HS-27A (cell line): ENCODE data around the gene USF1.
"Not testable (repeated sequence)": the region's sequence is repeated elsewhere in the genome, so short reads cannot be mapped to it uniquely, and the experiment has no call there.

Experiments
- DNase-seq: peaks from one replicate; pipeline ENCODE4 v3.0.0-alpha.2; 2012; ENCODE audit warnings: low read depth, missing footprints

Gene USF1

GRCh38 chr1:161048949-161049722 is 3.4 kb upstream of the USF1 start:
- DNase-seq, result no peak

DNA sequence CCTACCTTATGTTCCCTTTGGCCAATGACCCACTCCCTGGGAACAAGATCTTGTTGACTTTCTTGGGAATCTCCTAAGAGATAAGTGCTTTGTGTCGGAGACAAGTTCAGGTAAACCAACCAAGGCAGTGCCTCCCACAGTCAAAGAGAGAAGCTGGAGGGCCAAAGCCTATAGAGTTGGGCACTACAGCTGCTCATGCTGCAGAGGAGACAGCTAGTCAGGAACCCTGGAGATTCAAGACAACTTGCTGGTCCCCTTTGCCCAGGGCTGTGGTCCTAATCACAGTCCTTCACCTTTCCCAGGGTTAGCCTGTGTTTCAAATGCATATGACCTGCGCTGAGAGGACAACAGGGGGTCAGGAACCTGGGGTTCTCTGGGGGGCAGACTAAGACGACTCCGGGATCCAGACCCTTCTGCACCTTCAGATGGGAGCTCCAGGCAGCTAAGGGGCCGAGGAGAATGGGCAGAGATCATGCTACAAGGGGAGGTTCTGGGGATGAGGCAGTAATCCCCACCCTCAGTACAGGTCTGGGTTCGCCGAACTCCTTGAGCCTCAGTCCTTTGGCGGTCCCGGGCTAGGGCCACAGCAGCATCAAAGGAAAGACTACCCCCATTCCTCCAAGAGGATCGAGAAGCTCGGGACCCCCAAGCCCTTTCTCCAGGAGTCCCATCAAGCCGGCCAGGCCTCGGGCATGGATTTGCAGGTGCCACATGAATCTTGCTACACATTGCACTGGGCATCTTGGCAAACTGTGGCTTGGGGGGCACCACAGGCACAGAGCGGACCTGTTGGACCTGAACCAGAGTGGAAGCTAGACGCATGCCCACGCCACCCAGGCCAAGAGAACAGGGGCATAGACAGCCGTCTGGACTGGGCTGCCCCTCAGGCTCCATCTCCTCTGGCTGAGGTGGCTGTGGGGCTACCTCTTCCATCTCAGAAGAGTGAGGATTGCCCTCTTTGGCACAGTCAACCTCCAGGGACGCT is 2.0 kb upstream of the USF1 start:
- DNase-seq, result no peak

- DNase-seq, result no peak
Measured at GRCh38 chr1:161046605-161047228, 940 bp upstream of the USF1 start.

- DNase-seq, result no peak
Measured at GRCh38 chr1:161044908-161045735, 655 bp downstream of the USF1 start.

- DNase-seq, result no peak
Measured at GRCh38 chr1:161044535-161044907, 1.3 kb downstream of the USF1 start.

- no peak for DNase-seq
Measured at GRCh38 chr1:161039546-161039945, 6.2 kb downstream of the USF1 start.

DNA sequence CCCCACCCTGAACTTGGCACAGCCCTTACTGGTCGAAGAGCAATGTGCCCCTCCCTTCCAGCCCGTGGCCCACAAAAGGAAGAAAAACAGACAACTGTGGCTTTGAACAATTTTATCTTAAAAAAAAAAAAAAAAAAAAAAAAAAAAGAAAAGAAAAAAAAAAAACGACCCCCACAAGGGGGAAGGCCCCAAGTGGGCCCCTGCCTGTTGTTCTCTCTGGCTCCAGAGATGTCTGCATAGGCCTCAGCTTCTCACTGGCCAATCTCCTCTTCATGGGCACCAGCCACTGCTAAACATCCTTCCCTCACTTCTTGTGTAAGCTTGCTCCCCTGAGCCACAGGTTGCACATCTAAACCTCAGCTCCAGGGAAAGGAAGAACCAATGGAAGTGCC is 6.6 kb downstream of the USF1 start:
- no peak for DNase-seq

DNA sequence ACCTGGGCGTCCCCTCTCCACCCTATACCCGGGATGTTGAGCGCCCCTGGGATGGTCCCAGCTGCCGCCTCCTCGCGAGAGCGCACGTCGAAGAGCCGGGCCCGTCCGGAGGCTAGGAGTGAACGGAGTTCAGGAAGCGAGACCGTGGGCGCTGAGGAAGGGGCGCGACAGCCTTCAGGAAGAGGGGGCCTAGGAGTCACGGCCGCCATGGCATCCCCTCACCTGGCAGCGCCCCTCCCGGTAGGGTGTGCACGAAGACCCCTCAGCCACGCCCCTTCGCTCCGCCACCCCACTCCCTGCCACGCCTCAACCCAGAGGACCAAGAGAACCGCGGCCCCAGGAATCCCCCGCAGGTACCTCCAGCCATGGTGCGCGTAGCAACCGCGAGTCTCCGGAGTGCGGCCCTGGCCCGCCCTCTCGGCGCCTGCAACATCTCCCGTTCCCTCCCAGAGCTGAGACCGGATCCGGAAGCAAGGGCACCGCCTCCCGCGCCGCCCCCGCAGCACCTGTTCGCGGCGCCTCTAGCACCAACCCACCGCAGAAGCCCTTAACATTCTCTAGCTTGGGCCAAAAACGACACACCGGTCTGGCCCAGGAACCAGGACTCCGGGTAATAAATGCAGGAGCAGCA is 7.1 kb downstream of the USF1 start, which contains the start of gene TSTD1:
TSTD1 (minus strand) TSS at position 442 of the 631 bp plus-strand sequence; CDS start at position 367, 75 bp downstream.
- DNase-seq, result no peak

DNA sequence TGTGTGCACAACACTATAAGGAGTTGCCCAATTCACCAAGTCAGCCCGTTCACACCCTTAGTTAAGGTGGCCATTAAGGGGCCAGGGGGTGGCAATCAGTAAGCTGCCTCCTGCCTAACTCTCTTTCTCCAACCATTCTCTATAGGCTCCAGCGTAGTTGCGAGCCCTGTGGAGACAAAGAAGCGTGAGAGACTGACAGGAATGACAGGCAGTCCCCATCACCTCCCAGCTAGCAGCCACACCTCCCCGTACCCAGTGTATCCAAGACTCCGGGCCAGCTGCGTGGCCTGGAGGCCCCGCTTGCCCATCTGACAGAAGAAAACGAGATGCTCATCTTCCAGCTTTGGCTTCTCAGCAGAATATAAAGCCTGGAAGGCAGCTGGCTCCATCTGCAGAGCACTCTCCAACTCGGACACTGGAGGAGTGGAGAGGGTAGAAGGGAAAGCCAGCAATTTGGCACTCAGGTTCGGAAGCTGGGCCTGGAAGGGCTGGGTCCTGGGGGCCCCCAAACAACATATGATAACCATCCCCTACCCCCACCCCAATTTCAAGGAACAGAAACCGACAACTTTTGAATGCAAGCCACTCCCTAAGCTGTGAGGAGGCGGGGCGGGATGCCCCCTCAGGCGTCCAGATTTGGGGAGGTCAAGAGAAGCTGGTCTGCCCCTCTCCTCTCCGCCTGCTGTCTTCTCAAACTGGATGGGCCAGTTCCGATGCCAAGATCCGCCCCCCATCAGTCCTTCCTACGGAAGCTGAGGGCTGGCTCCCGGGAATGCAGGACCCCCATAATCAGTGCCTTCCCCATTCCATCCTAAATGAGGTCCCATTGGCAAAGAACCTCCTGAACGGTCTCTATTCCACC is 7.9 kb downstream of the USF1 start:
- DNase-seq, result no peak

DNA sequence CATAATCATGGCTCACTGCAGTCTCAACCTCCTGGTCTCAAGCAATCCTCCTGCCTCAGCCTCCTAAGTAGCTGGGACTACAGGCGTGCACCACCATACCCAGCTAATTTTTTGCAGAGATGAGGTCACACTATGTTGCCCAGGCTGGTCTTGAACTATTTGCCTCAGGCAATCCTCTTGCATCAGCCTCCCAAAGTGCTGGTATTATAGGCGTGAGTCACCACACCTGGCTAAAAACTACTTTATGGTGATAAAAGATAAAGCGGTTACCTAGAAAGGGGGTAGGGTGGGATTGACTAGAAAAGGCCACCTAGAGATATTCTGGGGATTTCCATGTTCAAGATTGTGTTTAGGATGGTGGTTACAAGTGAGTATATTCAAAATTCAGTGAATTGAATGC is 12.0 kb downstream of the USF1 start:
- no peak for DNase-seq

- DNase-seq, result no peak
Measured at GRCh38 chr1:161032409-161032808, 13.4 kb downstream of the USF1 start.

- DNase-seq, result no peak
Measured at GRCh38 chr1:161031874-161032273, 13.9 kb downstream of the USF1 start.

DNA sequence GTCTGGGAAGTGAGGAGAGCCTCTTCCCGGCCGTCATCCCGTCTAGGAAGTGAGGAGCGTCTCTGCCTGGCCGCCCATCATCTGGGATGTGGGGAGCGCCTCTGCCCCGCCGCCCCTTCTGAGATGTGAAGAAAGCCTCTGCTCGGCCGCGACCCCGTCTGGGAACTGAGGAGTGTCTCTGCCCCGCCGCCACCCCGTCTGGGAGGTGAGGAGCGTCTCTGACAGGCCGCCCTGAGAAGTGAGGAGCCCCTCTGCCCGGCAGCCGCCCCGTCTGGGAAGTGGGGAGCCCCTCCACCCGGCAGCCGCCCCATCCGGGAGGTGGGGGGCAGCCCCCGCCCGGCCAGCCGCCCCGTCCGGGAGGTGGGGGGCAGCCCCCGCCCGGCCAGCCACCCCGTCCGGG is 16.3 kb downstream of the USF1 start:
- DNase-seq, result not testable (repeated sequence)

DNA sequence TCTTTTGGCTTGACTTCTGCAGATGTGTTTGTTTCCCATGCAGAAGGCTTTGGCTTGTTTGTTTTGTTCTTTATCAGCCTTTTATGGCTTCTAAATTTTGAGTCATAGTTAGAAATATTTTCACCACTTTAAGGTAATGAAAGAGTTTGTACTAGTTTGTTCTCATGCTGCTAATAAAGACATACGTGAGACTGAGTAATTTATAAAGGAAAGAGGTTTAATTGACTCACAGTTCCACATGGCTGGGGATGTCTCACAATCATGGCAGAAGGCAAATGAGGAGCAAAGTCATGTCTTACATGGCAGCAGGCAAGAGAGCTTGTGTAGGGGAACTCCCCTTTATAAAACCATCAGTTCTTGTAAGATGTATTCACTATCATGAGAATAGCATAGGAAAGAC is 18.8 kb downstream of the USF1 start:
- not testable (repeated sequence) for DNase-seq

DNA sequence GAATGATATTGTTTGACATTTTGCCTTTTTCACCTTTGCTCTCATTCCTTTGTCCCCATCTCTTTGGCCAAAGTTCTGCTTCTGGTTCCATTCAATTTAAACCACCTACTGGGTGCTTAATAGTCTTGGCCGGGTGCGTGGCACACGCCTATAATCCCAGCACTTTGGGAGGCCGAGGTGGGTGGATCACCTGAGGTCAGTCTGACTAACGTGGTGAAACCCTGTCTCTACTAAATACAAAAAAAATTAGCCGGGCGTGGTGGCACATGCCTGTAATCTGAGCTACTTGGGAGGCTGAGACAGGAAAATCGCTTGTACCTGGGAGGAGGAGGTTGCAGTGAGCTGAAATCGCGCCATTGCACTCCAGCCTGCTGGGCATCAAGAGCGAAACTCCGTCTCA is 23.3 kb downstream of the USF1 start:
- DNase-seq, result not testable (repeated sequence)

- no peak for DNase-seq
Measured at GRCh38 chr1:161021970-161022353, 23.8 kb downstream of the USF1 start.

DNA sequence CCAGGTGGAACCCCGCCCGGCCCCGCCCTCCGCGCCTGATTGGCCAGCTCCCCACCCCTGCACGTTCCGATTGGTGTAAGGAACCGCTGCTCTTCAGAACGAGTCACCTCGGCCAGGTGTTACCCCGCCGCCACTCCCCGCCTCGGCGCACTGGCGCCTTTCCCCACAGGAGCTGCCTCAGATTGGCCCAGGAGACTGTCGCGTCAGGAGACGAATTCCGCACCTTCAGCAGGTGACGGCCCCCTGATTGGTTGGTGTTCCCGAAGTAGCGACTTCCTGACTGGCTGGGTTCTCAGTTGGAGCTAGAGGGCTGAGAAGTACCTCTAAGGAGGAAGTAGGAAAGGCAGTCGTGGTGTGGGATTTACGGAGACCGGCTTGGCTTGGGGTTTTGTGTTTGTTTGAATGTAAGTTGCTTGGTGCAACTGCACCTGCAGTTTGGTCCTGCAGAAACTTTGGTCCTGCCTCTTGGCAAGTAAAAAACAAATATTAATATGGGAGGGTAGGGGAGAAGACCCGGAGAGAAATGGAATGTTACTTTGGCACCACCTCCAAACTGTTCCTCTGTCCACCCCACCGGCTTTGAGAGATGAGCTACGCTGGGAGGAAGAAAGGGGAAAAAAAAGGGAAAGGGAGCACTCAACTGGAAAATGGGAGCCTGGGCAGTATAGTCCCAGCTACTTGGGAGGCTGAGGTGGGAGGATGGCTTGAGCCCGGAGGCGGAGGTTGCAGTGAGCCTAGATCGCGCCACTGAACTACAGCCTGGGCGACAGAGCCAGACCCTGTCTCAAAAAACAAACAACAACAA is 24.4 kb downstream of the USF1 start:
- DNase-seq, result no peak

- no peak for DNase-seq
Measured at GRCh38 chr1:161020509-161021164, 25.1 kb downstream of the USF1 start, which contains the start of gene F11R. Gene F11R, minus strand, starts transcription at chr1:161021152. Its CDS starts 79 bp downstream, at chr1:161021073.
